ENCODE measurements around the gene VCX3A. TPM values are rescaled to one million over a fixed set of nuclear protein-coding genes. Genes with fewer than 3 reads are reported as not detected.
"Not testable (repeated sequence)": the region's sequence is repeated elsewhere in the genome, so short reads cannot be mapped to it uniquely, and the experiment has no call there.

Gene VCX3A
- total RNA-seq = not detected

DNA sequence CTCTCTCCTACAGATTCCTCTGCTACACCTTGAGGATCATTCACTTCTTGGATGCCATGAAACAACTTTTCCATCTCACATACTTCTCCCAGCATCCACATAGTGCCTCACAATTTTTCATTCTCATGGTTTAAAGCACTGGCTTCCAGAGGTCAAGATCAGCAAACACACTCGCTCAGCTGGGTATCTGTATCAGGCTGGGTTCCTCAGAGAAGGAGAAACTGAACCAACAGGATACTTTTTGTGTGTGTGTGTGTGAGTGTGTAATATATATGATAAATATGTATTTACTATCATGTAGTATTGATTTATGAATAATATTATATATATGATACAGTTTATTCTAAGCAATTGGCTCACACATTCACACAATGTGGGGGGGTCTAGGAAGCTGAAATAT is at the start of gene VCX3A:
Gene VCX3A, minus strand, starts transcription at position 101 of the 400 bp plus-strand sequence. CDS start 621 bp downstream, outside the sequence.
- not testable (repeated sequence) for DNase-seq

DNA sequence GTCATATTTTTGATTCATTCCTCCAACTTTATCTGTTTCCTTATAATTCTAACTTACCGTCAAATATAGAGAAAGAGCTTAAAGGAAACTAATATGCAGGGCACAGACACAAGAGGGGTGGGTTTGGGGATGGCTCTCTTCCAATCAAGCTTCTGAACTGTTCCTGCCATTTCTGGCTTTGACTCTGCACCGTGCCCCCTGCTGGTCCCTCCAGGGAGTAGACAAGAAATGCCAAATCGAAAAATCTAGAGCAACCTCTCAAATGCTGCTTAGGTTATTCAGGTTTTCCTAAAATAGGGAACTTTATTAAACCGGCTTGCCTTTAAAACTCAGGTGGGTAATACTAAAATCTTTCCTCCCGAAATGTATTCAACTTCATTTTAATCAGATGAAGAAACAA is 39.8 kb upstream of the VCX3A start:
- DNase-seq = no peak

DNA sequence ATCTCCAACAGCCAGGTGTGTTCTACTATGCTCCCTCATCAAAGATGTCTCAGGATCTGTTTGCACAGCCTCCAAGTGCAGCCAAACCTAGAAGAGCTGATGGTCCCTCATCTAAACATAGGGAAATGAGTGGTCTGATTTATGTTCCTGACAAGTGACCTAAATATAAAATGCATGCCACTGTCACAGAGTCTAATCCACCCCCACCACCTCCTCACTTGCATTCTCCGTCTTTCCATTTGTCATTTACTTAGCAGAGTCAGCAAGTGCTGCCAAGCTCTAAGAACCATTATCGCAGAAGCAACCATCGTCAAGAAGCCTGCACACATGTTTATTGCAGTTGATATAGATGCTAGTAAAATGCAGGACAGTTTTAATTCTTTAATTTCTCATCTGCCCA is 33.1 kb upstream of the VCX3A start:
- no peak for DNase-seq

DNA sequence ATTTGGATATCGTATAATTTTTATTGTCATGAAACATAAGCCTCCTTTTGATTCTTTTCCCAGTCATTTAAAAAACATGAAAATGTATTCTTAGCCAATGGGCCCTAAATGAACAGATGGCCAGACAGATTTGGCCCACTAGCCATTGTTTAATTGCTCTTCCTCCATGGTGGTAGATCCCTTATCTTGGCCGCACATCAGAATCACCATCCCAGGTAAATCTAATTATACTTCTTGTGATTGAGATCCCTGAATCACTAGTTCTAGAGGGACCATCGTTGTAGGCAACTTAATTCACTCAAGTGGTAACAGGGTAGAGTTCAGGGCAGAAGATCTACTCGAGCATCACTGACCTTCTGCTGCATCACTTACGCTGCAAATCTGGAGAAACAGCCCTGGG is 24.1 kb upstream of the VCX3A start:
- no peak for DNase-seq

DNA sequence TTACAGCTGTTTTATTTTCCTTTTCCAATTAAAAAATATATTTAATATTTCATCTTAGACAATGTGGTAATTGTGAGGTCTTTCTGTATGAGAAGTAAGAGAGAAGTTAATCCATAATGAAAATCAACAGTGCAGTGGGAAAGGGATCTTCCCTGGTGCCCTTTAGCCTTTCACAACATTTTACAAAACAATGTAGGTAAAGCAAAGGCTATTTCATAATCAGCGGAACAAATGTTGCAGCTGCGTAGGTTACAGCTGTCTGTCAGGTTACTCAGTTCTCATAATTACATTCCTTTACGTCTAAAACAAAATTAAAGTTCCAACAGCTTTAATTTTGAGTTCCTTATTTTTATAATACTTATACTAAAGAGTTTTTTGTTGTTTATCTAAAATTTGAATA is 22.8 kb upstream of the VCX3A start:
- DNase-seq = no peak

DNA sequence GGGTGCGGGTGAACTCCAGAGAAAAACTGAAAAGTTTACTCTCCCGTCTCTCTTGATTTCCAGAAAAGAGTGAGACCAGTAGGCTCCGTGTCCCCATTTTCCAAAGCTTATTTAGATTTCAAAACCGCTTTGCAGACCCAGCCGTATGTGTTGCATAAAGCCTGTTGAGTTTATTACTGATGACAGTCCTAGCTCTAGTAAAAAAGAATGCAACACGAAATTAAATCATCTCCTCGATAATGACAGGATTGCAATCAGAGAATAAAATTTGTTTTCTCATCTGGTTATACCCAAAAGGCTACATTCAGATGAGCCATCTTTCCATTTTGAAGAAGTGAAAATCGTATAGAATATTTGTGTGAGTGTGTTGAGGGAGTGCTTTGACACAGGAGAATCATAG is 16.1 kb upstream of the VCX3A start:
- no peak for DNase-seq

DNA sequence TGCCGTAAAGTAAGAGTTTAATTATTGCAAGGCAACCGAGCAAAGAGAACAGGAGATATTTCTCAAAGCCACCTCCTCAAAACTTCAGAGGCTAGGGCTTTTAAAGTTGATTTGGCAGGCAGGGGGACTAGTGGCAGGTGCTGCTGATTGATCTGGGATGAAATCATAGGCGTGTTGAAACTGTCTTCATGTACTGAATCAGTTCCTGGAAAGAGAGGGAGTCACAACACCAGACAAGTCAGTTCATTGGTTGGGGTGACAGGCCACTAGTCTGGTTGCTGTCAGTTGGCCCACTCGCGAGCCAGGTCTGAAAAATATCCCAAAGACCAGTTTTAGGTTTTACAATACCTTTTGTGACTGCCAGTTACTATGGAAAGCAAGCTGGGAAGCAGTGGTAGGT is 10.8 kb upstream of the VCX3A start:
- DNase-seq = no peak

DNA sequence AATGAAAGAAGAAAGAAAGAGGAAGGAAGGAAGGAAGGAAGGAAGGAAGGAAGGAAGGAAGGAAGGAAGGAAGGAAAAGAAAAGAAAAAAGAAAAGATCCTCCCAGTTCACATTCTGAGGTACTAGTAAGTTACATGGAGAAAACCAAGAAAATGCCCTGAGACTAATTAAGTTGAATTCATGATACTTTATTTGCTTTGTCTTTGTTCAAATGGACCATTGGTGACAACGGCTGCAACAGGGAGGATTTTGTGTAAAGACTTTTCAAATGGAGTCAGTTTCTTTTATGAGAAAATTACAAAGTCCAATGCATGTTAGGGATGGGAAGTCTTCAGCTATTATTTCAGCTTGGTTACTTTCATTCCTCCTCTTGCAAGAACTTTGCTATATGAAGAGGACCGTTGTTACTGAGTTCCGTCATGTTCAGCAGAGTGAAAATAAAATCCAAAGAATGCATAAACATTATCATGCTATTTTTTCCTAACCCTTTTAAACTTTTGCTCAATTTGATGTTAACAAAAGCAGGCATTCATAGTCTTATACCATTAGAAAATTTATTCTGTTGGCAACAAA is 8.3 kb downstream of the VCX3A start:
- no peak for DNase-seq

DNA sequence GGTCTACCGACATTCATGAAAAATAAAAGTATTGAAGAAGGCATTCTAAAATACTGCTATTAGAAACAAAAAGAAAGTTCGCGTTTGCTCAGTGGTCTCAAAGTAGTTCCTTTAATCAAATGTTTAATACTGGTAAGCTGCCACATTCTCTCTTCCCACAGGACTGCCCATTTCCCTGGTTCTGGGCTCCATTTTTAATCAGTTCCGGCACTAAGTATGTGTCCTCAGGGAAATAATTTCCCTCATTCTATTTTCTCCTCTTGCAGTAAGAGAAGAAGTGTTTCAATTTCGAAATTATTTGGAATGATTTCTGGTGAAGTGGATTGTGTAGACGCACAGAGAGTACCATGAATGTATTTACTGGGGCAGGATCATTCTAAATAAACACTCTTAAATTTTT is 17.5 kb downstream of the VCX3A start:
- no peak for DNase-seq

DNA sequence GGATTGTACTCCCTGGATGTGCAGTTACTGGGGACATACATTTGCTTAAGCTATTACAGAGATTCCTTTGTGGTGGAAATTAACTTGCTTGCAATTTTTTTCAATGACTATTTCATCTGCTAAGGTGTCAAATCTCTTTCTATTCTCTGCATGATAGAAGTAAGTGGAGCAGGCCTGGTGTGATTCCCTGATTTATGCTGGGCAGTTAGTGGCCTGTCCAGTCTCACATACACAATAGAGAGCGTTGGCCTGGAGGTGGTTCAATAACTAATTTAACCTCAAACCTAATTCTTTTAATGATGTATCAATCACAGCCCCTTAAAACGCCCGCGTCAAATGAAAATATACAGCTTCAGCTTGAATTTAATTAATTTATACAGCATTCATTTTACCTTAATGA is 28.5 kb downstream of the VCX3A start:
- no peak for DNase-seq

DNA sequence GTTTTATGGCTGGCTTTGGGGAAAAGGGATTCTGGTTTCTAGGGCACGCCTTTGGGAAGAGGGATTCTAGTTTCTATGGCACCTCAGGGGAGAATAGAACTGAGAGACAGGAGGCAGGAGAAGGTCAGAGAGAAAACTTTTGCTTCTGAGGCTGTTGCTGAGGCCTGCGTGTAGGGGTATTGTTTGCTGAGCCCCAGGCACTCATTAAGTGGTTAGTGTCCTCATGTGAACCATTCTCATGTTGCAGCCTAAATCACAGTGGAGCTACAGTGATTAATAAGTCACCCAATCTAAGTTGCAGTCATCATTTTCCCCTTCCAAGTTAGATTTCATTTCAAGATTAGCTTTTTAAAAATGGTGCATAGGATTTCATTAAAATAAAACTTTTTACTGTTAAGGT is 29.0 kb downstream of the VCX3A start:
- DNase-seq = no peak

DNA sequence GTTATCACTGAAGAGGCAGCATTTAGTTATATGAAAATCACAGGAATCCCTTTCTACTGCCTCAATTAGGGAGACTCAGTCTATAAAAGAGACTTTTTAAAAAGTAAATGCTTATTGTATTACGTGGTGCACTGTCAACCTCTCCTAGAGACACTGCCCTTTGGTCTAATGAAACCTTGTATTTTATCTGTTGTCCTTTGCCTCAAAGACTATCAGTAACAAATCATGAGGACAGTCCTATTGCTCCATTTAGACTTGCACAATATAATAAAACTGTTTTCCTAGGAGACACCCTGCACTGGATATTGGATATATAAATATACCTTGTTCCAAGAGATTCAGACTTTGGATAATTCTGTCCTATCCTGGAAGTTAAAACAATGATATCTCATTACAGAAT is 34.2 kb downstream of the VCX3A start:
- no peak for DNase-seq

DNA sequence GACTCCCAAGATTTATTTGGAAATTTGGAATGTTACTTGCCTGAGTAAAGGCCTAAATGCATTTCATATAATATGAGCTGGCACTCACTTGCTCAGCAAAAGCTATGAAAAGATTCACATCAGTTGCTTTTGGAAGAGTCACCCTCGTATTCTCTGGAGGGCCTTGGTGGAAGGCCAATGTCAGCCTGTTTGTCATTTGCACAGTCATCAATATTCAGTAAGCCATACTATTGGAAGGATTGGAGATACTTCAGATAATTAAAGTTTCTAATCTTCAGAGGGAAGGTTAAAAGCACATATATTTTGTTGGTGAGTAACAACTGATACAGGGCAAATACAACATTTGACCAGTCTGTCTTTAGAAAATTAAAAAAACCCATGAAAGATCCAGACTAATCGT is 36.6 kb downstream of the VCX3A start:
- DNase-seq = no peak

Data from occipital lobe (tissue), 2 donors.